Keratinocyte (primary cell): ENCODE data around the gene SLC2A4. TPM values are rescaled to one million over a fixed set of nuclear protein-coding genes. Genes with fewer than 3 reads are reported as not detected.

Experiments used
- DNase-seq: peaks from one replicate; pipeline ENCODE4 v3.0.0-alpha.2; 2011; ENCODE audit warnings: low read depth, missing footprints, low spot score
- FAIRE-seq: peaks from 2 replicates; lab custom pipeline; 2011; peaks lifted over from hg19 to GRCh38; lab: Jason Lieb, UNC
- H2AFZ ChIP-seq: 2 replicates; pipeline ENCODE4 v1.6.0; 2012; ENCODE audit warnings: low read length, control low read depth, inconsistent platforms; ENCODE audit not compliant: control insufficient read depth
- H3K27ac ChIP-seq: 2 replicates; pipeline ENCODE4 v1.5.1; 2011; ENCODE audit warnings: low read length; ENCODE audit not compliant: control insufficient read depth, insufficient read depth
- H3K27me3 ChIP-seq: 3 replicates; pipeline ENCODE4 v1.6.0; 2011; ENCODE audit warnings: low read length; ENCODE audit not compliant: control insufficient read depth, insufficient read depth; ENCODE audit errors: extremely low read depth
- H3K36me3 ChIP-seq, 2 experiments: 2 replicates in 1 of 2; 3 replicates in 1 of 2; pipeline ENCODE4 v1.5.1; 2011; ENCODE audit warnings: low read length in 2 of 2, mild to moderate bottlenecking in 1 of 2; ENCODE audit not compliant: control insufficient read depth in 2 of 2, insufficient read depth in 2 of 2; ENCODE audit errors: extremely low read depth in 1 of 2
- H3K4me1 ChIP-seq: 3 replicates; pipeline ENCODE4 v1.5.1; 2011; ENCODE audit warnings: low read length; ENCODE audit not compliant: control insufficient read depth, insufficient read depth; ENCODE audit errors: extremely low read depth
- H3K4me2 ChIP-seq: 3 replicates; pipeline ENCODE4 v1.6.0; 2011; ENCODE audit warnings: low read depth, low read length; ENCODE audit not compliant: control insufficient read depth, insufficient read depth; ENCODE audit errors: extremely low read depth
- H3K4me3 ChIP-seq, 3 experiments: fragments of 200-600 bp in 1 of 3; sonication (generic) in 1 of 3; 2 replicates in 2 of 3; 3 replicates in 1 of 3; pipeline ENCODE4 v1.5.1; 2011 to 2016; ENCODE audit warnings: low read length in 3 of 3, mild to moderate bottlenecking in 3 of 3, control low read depth in 2 of 3, inconsistent platforms in 1 of 3, low read depth in 1 of 3, mixed read lengths in 1 of 3, mixed run types in 1 of 3, moderate library complexity in 1 of 3; ENCODE audit not compliant: control insufficient read depth in 2 of 3, insufficient read depth in 2 of 3; ENCODE audit errors: extremely low read depth in 1 of 3
- H3K79me2 ChIP-seq: 2 replicates; pipeline ENCODE4 v1.6.0; 2012; ENCODE audit warnings: low read length; ENCODE audit not compliant: control insufficient read depth, insufficient read depth
- H3K9ac ChIP-seq: 3 replicates; pipeline ENCODE4 v1.6.0; 2011; ENCODE audit warnings: low read length; ENCODE audit not compliant: control insufficient read depth, insufficient read depth; ENCODE audit errors: extremely low read depth
- H3K9me1 ChIP-seq: 3 replicates; pipeline ENCODE4 v1.6.0; 2011; ENCODE audit warnings: low read length; ENCODE audit not compliant: control insufficient read depth, insufficient read depth; ENCODE audit errors: extremely low read depth
- H3K9me3 ChIP-seq: 2 replicates; pipeline ENCODE4 v1.5.1; 2012; ENCODE audit warnings: low read depth, low read length; ENCODE audit not compliant: control insufficient read depth
- H4K20me1 ChIP-seq: 3 replicates; pipeline ENCODE4 v1.6.0; 2011; ENCODE audit warnings: low read length; ENCODE audit not compliant: control insufficient read depth, insufficient read depth; ENCODE audit errors: extremely low read depth
- CTCF ChIP-seq, 3 experiments: IDR thresholded peaks in 1 of 3; conservative IDR thresholded peaks in 1 of 3; optimal IDR thresholded peaks in 1 of 3; 2 replicates in 2 of 3; 3 replicates in 1 of 3; pipeline versions ENCODE3 to v1.5.1; 2011; ENCODE audit warnings: low read length in 3 of 3, mild to moderate bottlenecking in 3 of 3, moderate library complexity in 2 of 3, control low read depth in 1 of 3, inconsistent platforms in 1 of 3; ENCODE audit not compliant: insufficient read depth in 2 of 3; ENCODE audit errors: extremely low read depth in 1 of 3
- EZH2 ChIP-seq: IDR thresholded peaks from one replicate; pipeline ENCODE4 v1.6.1; 2012; ENCODE audit warnings: inconsistent platforms, mild to moderate bottlenecking, low read length, moderate library complexity
- dilution Hi-C: fragments of 300-500 bp; cut with MboI; formaldehyde crosslinking; loops from one replicate; pipeline ENCODE4 v1.7.0; 2020; ENCODE audit warnings: low sequenced_read_pairs; ENCODE audit not compliant: extremely low pct_ligation_motif_present
- polyA plus RNA-seq, 5 experiments: library from polyadenylated mRNA; depleted of rRNA in 3 of 5; stranded (reverse) in 3 of 5; stranded (forward) in 1 of 5; unstranded in 1 of 5; fragments of >200 nt; gene quantifications; 1 replicate in 1 of 5; 2 replicates in 3 of 5; 3 replicates in 1 of 5; pipeline versions ENCODE4 v1.2.1 to v1.2.3, GENCODE V29; 2011 to 2012; ENCODE audit warnings: missing spikeins in 2 of 5, low read depth in 1 of 5, low replicate concordance in 1 of 5

SLC2A4 gene
- polyA plus RNA-seq, 1 donor (not counting 4 experiments of a cell fraction or from before 2014, with no cell fraction given), result not detected

GRCh38 chr17:7292194-7292593 is 10.7 kb downstream of the SLC2A4 start:
- Histone ChIP-seq H3K27me3 (peaks cover 45% of the 10 kb centered on the region), H3K4me2 (no peak overlapping the region), H3K4me3 (no peak overlapping the region), H3K9me1 (no peaks in the 10 kb centered on the region), H3K4me1 (peaks cover 23% of the 10 kb centered on the region), H3K9ac (no peak overlapping the region), H2AFZ (no peak overlapping the region), H3K79me2 (no peaks in the 10 kb centered on the region), H3K9me3 (no peaks in the 10 kb centered on the region), H4K20me1 (peaks cover 2% of the 10 kb centered on the region), H3K36me3 (no peaks in the 10 kb centered on the region), H3K27ac (no peak overlapping the region)
- TF ChIP-seq CTCF (optimal IDR thresholded peaks at IDR 0.05 in 1 of 3, IDR thresholded peaks at IDR 0.05 in 1 of 3, conservative IDR thresholded peaks at IDR 0.05 in 1 of 3; ENCODE audit: extremely low read depth in 1 of 3, insufficient read depth in 2 of 3, low read length in 3 of 3) (no peak), EZH2 (no peak)
- dilution Hi-C loops, result no loop called here
- DNase-seq, result no peak
- no peak for FAIRE-seq

- Histone ChIP-seq H3K27ac (no peak overlapping the region), H3K4me3 (no peak overlapping the region), H3K79me2 (no peaks in the 10 kb centered on the region), H3K9me3 (no peaks in the 10 kb centered on the region), H3K9me1 (no peaks in the 10 kb centered on the region), H3K4me1 (peaks cover 23% of the 10 kb centered on the region), H3K9ac (no peak overlapping the region), H4K20me1 (peaks cover 2% of the 10 kb centered on the region), H2AFZ (no peak overlapping the region), H3K36me3 (no peaks in the 10 kb centered on the region), H3K27me3 (peaks cover 42% of the 10 kb centered on the region), H3K4me2 (peak overlapping the region; percentile 29)
- dilution Hi-C loops, result no loop called here
- no peak for DNase-seq
- TF ChIP-seq EZH2 (no peak), CTCF (optimal IDR thresholded peaks at IDR 0.05 in 1 of 3, IDR thresholded peaks at IDR 0.05 in 1 of 3, conservative IDR thresholded peaks at IDR 0.05 in 1 of 3; ENCODE audit: extremely low read depth in 1 of 3, insufficient read depth in 2 of 3, low read length in 3 of 3) (no peak)
- no peak for FAIRE-seq
Measured at GRCh38 chr17:7292729-7293128, 11.2 kb downstream of the SLC2A4 start.
